H1 (cell line): ENCODE data around the gene SLC30A2. TPM values are rescaled to one million over a fixed set of nuclear protein-coding genes. Genes with fewer than 3 reads are reported as not detected.

Experiments
- CTCF ChIA-PET: fragments of 300-600 bp; sonication (Branson Sonifier 250); formaldehyde crosslinking; loops from one replicate; lab custom pipeline; 2021; ENCODE audit not compliant: partially characterized antibody; lab: Charles Lee
- POLR2A ChIA-PET: fragments of 300-600 bp; sonication (Branson Sonifier 250); formaldehyde crosslinking; loops from one replicate; lab custom pipeline; 2021; ENCODE audit warnings: inconsistent platforms; ENCODE audit not compliant: partially characterized antibody; lab: Charles Lee
- DNase-seq, 2 experiments: peaks; one replicate each; pipeline versions ENCODE4 v3.0.0 to v3.0.0-alpha.2; 2010 to 2022; ENCODE audit warnings: low spot score in 2 of 2, low read depth in 1 of 2, mixed read lengths in 1 of 2
- FAIRE-seq: peaks from 2 replicates; lab custom pipeline; 2011; peaks lifted over from hg19 to GRCh38; lab: Jason Lieb, UNC
- H2AFZ ChIP-seq: 2 replicates; pipeline ENCODE4 v1.8.1; 2012; ENCODE audit warnings: low read length, inconsistent platforms
- H2AK5ac ChIP-seq: 2 replicates; pipeline ENCODE4 v1.6.1; 2013; ENCODE audit warnings: low read depth, low read length
- H2BK120ac ChIP-seq: replicated peaks from 2 replicates; pipeline ENCODE3; 2013; ENCODE audit warnings: low read depth, low read length, inconsistent platforms
- H2BK12ac ChIP-seq: 2 replicates; pipeline ENCODE4 v1.6.1; 2013; ENCODE audit warnings: low read depth, low read length
- H2BK15ac ChIP-seq: 2 replicates; pipeline ENCODE4 v1.6.1; 2013; ENCODE audit warnings: low read length
- H2BK20ac ChIP-seq: 2 replicates; pipeline ENCODE4 v1.6.1; 2013; ENCODE audit warnings: low read length
- H2BK5ac ChIP-seq: 2 replicates; pipeline ENCODE4 v1.6.1; 2013; ENCODE audit warnings: low read depth, low read length
- H3K14ac ChIP-seq: 2 replicates; pipeline ENCODE4 v1.6.1; 2013; ENCODE audit warnings: inconsistent platforms; ENCODE audit not compliant: insufficient read length
- H3K18ac ChIP-seq: 2 replicates; pipeline ENCODE4 v1.6.1; 2013; ENCODE audit warnings: low read length; ENCODE audit errors: extremely low read depth
- H3K23ac ChIP-seq: 2 replicates; pipeline ENCODE4 v1.6.1; 2013; ENCODE audit warnings: inconsistent platforms; ENCODE audit not compliant: insufficient read length
- H3K23me2 ChIP-seq: 2 replicates; pipeline ENCODE4 v1.6.1; 2013; ENCODE audit warnings: low read depth, low read length
- H3K27ac ChIP-seq: 2 replicates; pipeline ENCODE4 v1.6.1; 2011; ENCODE audit warnings: low read depth, low read length, inconsistent platforms
- H3K27me3 ChIP-seq, 4 experiments: replicated peaks in 1 of 4; 1 replicate in 1 of 4; 2 replicates in 3 of 4; pipeline versions ENCODE4 v1.6.1 to v1.8.1; 2011 to 2013; ENCODE audit warnings: low read length in 3 of 4, mild to moderate bottlenecking in 3 of 4, inconsistent platforms in 2 of 4, mixed read lengths in 2 of 4, moderate library complexity in 1 of 4; ENCODE audit not compliant: control insufficient read depth in 3 of 4, insufficient read depth in 3 of 4; ENCODE audit errors: extremely low read depth in 1 of 4
- H3K36me3 ChIP-seq, 4 experiments: 2 replicates each; pipeline versions ENCODE4 v1.6.1 to v1.8.1; 2011 to 2013; ENCODE audit warnings: mild to moderate bottlenecking in 4 of 4, low read length in 3 of 4, moderate library complexity in 2 of 4, control low read depth in 1 of 4, inconsistent platforms in 1 of 4; ENCODE audit not compliant: insufficient read depth in 4 of 4, control insufficient read depth in 2 of 4
- H3K4ac ChIP-seq: replicated peaks from 2 replicates; pipeline ENCODE3; 2013; ENCODE audit warnings: low read length, low read depth, mixed read lengths, inconsistent platforms; ENCODE audit not compliant: insufficient read length
- H3K4me1 ChIP-seq, 4 experiments: replicated peaks in 1 of 4; 1 replicate in 1 of 4; 2 replicates in 3 of 4; pipeline versions ENCODE4 v1.6.1 to v1.8.1; 2011 to 2013; ENCODE audit warnings: low read length in 3 of 4, inconsistent platforms in 2 of 4, mixed read lengths in 1 of 4; ENCODE audit not compliant: insufficient read depth in 4 of 4, control insufficient read depth in 3 of 4
- H3K4me2 ChIP-seq, 2 experiments: 2 replicates each; pipeline versions ENCODE4 v1.6.1 to v1.8.1; 2011 to 2013; ENCODE audit warnings: low read depth in 2 of 2, low read length in 2 of 2, control low read depth in 1 of 2, inconsistent platforms in 1 of 2, mild to moderate bottlenecking in 1 of 2; ENCODE audit not compliant: insufficient read depth in 1 of 2
- H3K4me3 ChIP-seq, 4 experiments: fragments of 200-600, 300-600 bp in 1 of 4; sonication (generic), shearing (Covaris generic), sonication (Bioruptor Twin) in 1 of 4; 2 replicates each; pipeline versions ENCODE4 v1.5.1 to v1.8.1; 2011 to 2016; ENCODE audit warnings: low read length in 4 of 4, low read depth in 3 of 4, control low read depth in 2 of 4, inconsistent platforms in 2 of 4, mild to moderate bottlenecking in 2 of 4, mixed read lengths in 1 of 4, moderate library complexity in 1 of 4; ENCODE audit not compliant: insufficient read depth in 2 of 4; ENCODE audit errors: extremely low read depth in 1 of 4
- H3K56ac ChIP-seq: replicated peaks from 2 replicates; pipeline ENCODE3; 2013; ENCODE audit warnings: low read depth, mild to moderate bottlenecking, mixed read lengths, low read length, inconsistent platforms; ENCODE audit not compliant: insufficient read length
- H3K79me1 ChIP-seq: 2 replicates; pipeline ENCODE4 v1.6.1; 2013; ENCODE audit warnings: low read depth, low read length, control low read depth
- H3K79me2 ChIP-seq, 2 experiments: 2 replicates each; pipeline versions ENCODE4 v1.6.1 to v1.8.1; 2012 to 2013; ENCODE audit warnings: low read length in 2 of 2, mild to moderate bottlenecking in 2 of 2, inconsistent platforms in 1 of 2; ENCODE audit not compliant: insufficient read depth in 2 of 2, control insufficient read depth in 1 of 2
- H3K9ac ChIP-seq, 4 experiments: replicated peaks in 1 of 4; 1 replicate in 1 of 4; 2 replicates in 3 of 4; pipeline versions ENCODE4 v1.6.1 to v1.8.1; 2011 to 2013; ENCODE audit warnings: low read depth in 3 of 4, low read length in 3 of 4, control low read depth in 2 of 4, mild to moderate bottlenecking in 2 of 4, moderate library complexity in 2 of 4, inconsistent platforms in 1 of 4; ENCODE audit errors: extremely low read depth in 1 of 4
- H3K9me3 ChIP-seq, 2 experiments: 2 replicates each; pipeline versions ENCODE4 v1.6.1 to v1.8.1; 2012 to 2013; ENCODE audit warnings: mild to moderate bottlenecking in 2 of 2, moderate library complexity in 2 of 2, control low read depth in 1 of 2, inconsistent platforms in 1 of 2, low read depth in 1 of 2, low read length in 1 of 2, mixed read lengths in 1 of 2; ENCODE audit not compliant: insufficient read depth in 2 of 2
- H4K20me1 ChIP-seq, 2 experiments: replicated peaks in 1 of 2; 2 replicates each; pipeline versions ENCODE3 to v1.8.1; 2011 to 2013; ENCODE audit warnings: inconsistent platforms in 2 of 2, low read length in 2 of 2, mild to moderate bottlenecking in 1 of 2; ENCODE audit not compliant: insufficient read depth in 2 of 2, control insufficient read depth in 1 of 2
- H4K5ac ChIP-seq: 2 replicates; pipeline ENCODE4 v1.6.1; 2013; ENCODE audit warnings: low read length, low read depth, mixed read lengths, inconsistent platforms; ENCODE audit not compliant: insufficient read length
- H4K8ac ChIP-seq: 2 replicates; pipeline ENCODE4 v1.8.0; 2013; ENCODE audit warnings: mild to moderate bottlenecking, moderate library complexity, low read length, inconsistent platforms; ENCODE audit not compliant: insufficient read depth; ENCODE audit errors: extremely low read depth
- H4K91ac ChIP-seq: replicated peaks from 2 replicates; pipeline ENCODE3; 2013; ENCODE audit warnings: low read length, mixed read lengths, inconsistent platforms; ENCODE audit not compliant: insufficient read length
- POU5F1 ChIP-seq: IDR thresholded peaks from 2 replicates; pipeline ENCODE4 v1.6.1; 2011; ENCODE audit warnings: low read depth, mild to moderate bottlenecking, low read length, moderate library complexity
- RNF2 ChIP-seq: fragments of 200-900, 300-1000 bp; sonication (generic); IDR thresholded peaks from 2 replicates; pipeline ENCODE4 v1.7.1; 2016; ENCODE audit warnings: borderline replicate concordance, low read depth, mild to moderate bottlenecking, antibody characterized with exemption, low read length; ENCODE audit not compliant: poor library complexity, severe bottlenecking; ENCODE audit errors: missing control alignments
- WGBS, 2 experiments: shearing (Covaris generic) in 1 of 2; methylation state at CpG; one replicate each; pipeline versions ENCODE4 v1.1.6 to v1.1.7; 2013 to 2015; ENCODE audit warnings: low lambda C conversion rate in 2 of 2, mixed read lengths in 2 of 2, inconsistent platforms in 1 of 2, low coverage in 1 of 2, missing lambda C conversion rate in 1 of 2; ENCODE audit not compliant: insufficient replicate concordance in 2 of 2, insufficient coverage in 1 of 2, insufficient read length in 1 of 2; ENCODE audit errors: extremely low coverage in 1 of 2, missing lambda C conversion rate in 1 of 2; 5-methylcytosine and 5-hydroxymethylcytosine counted together
- polyA plus RNA-seq, 7 experiments: library from polyadenylated mRNA; depleted of rRNA in 3 of 7; stranded (reverse) in 5 of 7; unstranded in 2 of 7; fragments of >200 nt in 5 of 7; fragments of 200-250 nt in 2 of 7; gene quantifications; 1 replicate in 5 of 7; 2 replicates in 1 of 7; 4 replicates in 1 of 7; pipeline versions ENCODE4 v1.2.1 to v1.2.3, GENCODE V29; 2011 to 2013; ENCODE audit warnings: missing spikeins in 2 of 7, mixed read lengths in 2 of 7
- total RNA-seq: library from RNA; stranded (reverse); fragmentation: NEBNext Ultra II Directional; extraction: Animal tissue kit (Norgen Biotek cat#: 25700); gene quantifications from 2 replicates; pipeline ENCODE4 v1.2.1, GENCODE V29; 2021

Gene SLC30A2
- total and polyA plus RNA-seq, 2 of the 8 experiments (the other 6 are each of a cell fraction or from before 2014, with no cell fraction given): 0.19 to 0.76 TPM

- H2BK5ac ChIP-seq: no peak overlapping the region
- ChIA-PET CTCF (interaction anchor here (0.6 to 5.6 kb wide), 8 partner anchors 10 to 149 kb away, joined by 3 to 44 read pairs (median 5); no protein-coding TSS in a partner anchor), POLR2A (interaction anchor here (1.2 to 3.1 kb wide), 4 partner anchors 9 to 39 kb away, joined by 3 to 11 read pairs (median 6); no protein-coding TSS in a partner anchor)
- peak in 1 of 2 experiments; percentile 72 for DNase-seq
- no peak overlapping the region; the same call in 1 of the 2 replicates for H3K18ac ChIP-seq
- no peak overlapping the region for H3K9ac ChIP-seq
- no peak for FAIRE-seq
- 56% methylated on average over 19 of the region's 29 CpGs; no CpG with 5 or more reads in 1 of the 2 experiments for WGBS, 2 experiments
- peak overlapping the region; percentile 18; the same call in 1 of the 2 replicates for H2BK15ac ChIP-seq
- peak overlapping the region; percentile 4 to 67 (median 25); a peak in 7 of 8 replicates for H3K4me3 ChIP-seq
- H3K9me3 ChIP-seq: no peaks in the 10 kb centered on the region
- H3K4me2 ChIP-seq: peak overlapping the region; percentile 52 to 72
- H4K20me1 ChIP-seq: peaks cover 2% of the 10 kb centered on the region in 2 experiments
- no peak overlapping the region for H2AK5ac ChIP-seq
- H3K36me3 ChIP-seq: no peaks in the 10 kb centered on the region; a peak in 1 of 8 replicates
- H4K5ac ChIP-seq: no peak overlapping the region
- peaks cover 10% of the 10 kb centered on the region; the same call in 1 of the 2 replicates for H3K23me2 ChIP-seq
- H4K91ac ChIP-seq: no peak overlapping the region
- H3K79me1 ChIP-seq: no peaks in the 10 kb centered on the region
- peaks cover 31 to 74% (median 60%) of the 10 kb centered on the region in 4 experiments for H3K27me3 ChIP-seq
- no peaks in the 10 kb centered on the region for H3K79me2 ChIP-seq
- peaks cover 0 to 8% (median 5%) of the 10 kb centered on the region in 4 experiments; a peak in 3 of 7 replicates for H3K4me1 ChIP-seq
- no peak overlapping the region for H3K27ac ChIP-seq
- H2BK20ac ChIP-seq: no peak overlapping the region
- TF ChIP-seq RNF2: peak; percentile 22
- TF ChIP-seq POU5F1: no peak
- H3K23ac ChIP-seq: no peak overlapping the region
- no peak overlapping the region for H3K4ac ChIP-seq
- H2BK12ac ChIP-seq: no peak overlapping the region; the same call in 1 of the 2 replicates
- no peak overlapping the region for H4K8ac ChIP-seq
- H3K56ac ChIP-seq: no peak overlapping the region
- H2BK120ac ChIP-seq: no peak overlapping the region
- H3K14ac ChIP-seq: no peak overlapping the region
- peak overlapping the region; percentile 36; the same call in 1 of the 2 replicates for H2AFZ ChIP-seq
These were observed 772 bp downstream of the SLC30A2 start for GRCh38 chr1:26044971-26045721.
